ENCODE data around the gene ADGRB3.

- TF ChIP-seq CTCF (IDR thresholded peaks at IDR 0.05; ENCODE audit: low read depth, low read length, missing input control) (no peak), RXRA (IDR thresholded peaks at IDR 0.05) (no peak), RAD21 (IDR thresholded peaks at IDR 0.05) (no peak)
These were observed 383.8 kb downstream of the ADGRB3 start for GRCh38 chr6:69018906-69019305.
